Gastrocnemius medialis (tissue), 4 donors: ENCODE data around the gene PTPRF.

Source experiments
- POLR2A ChIP-seq, 2 donors: fragments of 450-650 bp; IDR thresholded peaks; one replicate each; pipeline ENCODE4 v1.6.1; 2017; ENCODE audit warnings: antibody characterized with exemption in 2 of 2, mild to moderate bottlenecking in 2 of 2, moderate library complexity in 2 of 2
- TF ChIP-seq, protein P1 (sequence below), 5 experiments: fragments of 450-650 bp in 3 of 5; fragments of 200-600 bp in 2 of 5; sonication (generic) in 2 of 5; IDR thresholded peaks in 4 of 5; conservative IDR thresholded peaks in 1 of 5; 1 replicate in 4 of 5; 2 replicates in 1 of 5; pipeline ENCODE4 v1.5.1; 2016 to 2019; ENCODE audit warnings: antibody characterized with exemption in 5 of 5, mild to moderate bottlenecking in 3 of 5, moderate library complexity in 3 of 5

DNA sequence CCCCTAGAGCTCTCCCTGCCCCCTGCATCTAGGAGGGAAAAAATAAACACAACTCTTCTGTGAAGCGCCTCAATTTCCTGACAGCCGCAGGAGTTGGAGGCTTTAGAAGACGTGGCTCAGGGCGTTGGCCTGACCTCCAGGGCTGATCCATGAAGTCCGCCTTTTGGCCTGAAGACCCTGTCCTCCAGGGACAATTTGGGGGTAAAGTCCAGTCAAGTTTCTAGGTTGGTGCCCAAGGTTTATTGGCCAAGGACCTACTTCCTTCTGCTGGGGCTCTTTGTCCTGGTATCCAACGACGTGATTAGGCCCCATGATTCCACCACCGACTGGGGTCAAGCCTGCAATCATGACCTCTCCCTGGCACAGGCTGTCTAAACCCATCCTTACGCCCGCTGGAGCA lies 54.9 kb downstream of the PTPRF start:
- TF ChIP-seq POLR2A (IDR thresholded peaks at IDR 0.05): no peak
- TF ChIP-seq, protein P1, sequence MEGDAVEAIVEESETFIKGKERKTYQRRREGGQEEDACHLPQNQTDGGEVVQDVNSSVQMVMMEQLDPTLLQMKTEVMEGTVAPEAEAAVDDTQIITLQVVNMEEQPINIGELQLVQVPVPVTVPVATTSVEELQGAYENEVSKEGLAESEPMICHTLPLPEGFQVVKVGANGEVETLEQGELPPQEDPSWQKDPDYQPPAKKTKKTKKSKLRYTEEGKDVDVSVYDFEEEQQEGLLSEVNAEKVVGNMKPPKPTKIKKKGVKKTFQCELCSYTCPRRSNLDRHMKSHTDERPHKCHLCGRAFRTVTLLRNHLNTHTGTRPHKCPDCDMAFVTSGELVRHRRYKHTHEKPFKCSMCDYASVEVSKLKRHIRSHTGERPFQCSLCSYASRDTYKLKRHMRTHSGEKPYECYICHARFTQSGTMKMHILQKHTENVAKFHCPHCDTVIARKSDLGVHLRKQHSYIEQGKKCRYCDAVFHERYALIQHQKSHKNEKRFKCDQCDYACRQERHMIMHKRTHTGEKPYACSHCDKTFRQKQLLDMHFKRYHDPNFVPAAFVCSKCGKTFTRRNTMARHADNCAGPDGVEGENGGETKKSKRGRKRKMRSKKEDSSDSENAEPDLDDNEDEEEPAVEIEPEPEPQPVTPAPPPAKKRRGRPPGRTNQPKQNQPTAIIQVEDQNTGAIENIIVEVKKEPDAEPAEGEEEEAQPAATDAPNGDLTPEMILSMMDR (IDR thresholded peaks at IDR 0.05 in 4 of 5, conservative IDR thresholded peaks at IDR 0.05 in 1 of 5): no peak
